PC-9 (cell line): Measurements from ENCODE around the gene ACY1. TPM values are rescaled to one million over a fixed set of nuclear protein-coding genes. Genes with fewer than 3 reads are reported as not detected.
A peak's percentile ranks its signal among the peaks of the same experiment; 100 is the strongest.

Experiments used
- BruUV-seq: library from RNA; stranded (reverse); fragments of 400-500 nt; replicated peaks from 2 replicates; lab custom pipeline; 2021; lab: Mats Ljungman, UMichigan
- CTCF ChIA-PET: fragments of 300-600 bp; sonication (Branson Sonifier 250); formaldehyde crosslinking; loops from one replicate; lab custom pipeline; 2022; ENCODE audit warnings: antibody characterized with exemption; lab: Charles Lee
- POLR2A ChIA-PET: fragments of 300-600 bp; sonication (Branson Sonifier 250); formaldehyde crosslinking; loops from one replicate; lab custom pipeline; 2022; ENCODE audit warnings: antibody characterized with exemption; ENCODE audit not compliant: unreplicated experiment; lab: Charles Lee
- DNase-seq, 2 experiments: peaks; one replicate each; pipeline versions ENCODE4 v3.0.0 to v3.0.0-alpha.2; 2015 to 2022; ENCODE audit warnings: mixed read lengths in 1 of 2
- H2AFZ ChIP-seq: fragments of 200-600 bp; sonication (generic); 2 replicates; pipeline ENCODE4 v1.8.1; 2017; ENCODE audit warnings: antibody characterized with exemption
- H3F3A ChIP-seq: fragments of 200-600 bp; sonication (generic); 2 replicates; pipeline ENCODE4 v1.8.1; 2017; ENCODE audit warnings: antibody characterized with exemption, mild to moderate bottlenecking, low read depth; ENCODE audit not compliant: insufficient read depth
- H3K27ac ChIP-seq: fragments of 200-600 bp; sonication (generic); 2 replicates; pipeline ENCODE4 v1.6.1; 2016; ENCODE audit warnings: mixed run types
- H3K27me3 ChIP-seq: fragments of 200-600 bp; sonication (generic); 2 replicates; pipeline ENCODE4 v1.6.1; 2016; ENCODE audit warnings: low read depth, mixed run types; ENCODE audit not compliant: insufficient read depth
- H3K36me3 ChIP-seq: fragments of 200-600 bp; sonication (generic); 2 replicates; pipeline ENCODE4 v1.6.1; 2016; ENCODE audit warnings: low read depth, mixed run types
- H3K4me1 ChIP-seq: fragments of 200-600 bp; sonication (generic); replicated peaks from 2 replicates; pipeline ENCODE4 v1.6.1; 2016; ENCODE audit warnings: mixed run types; ENCODE audit not compliant: insufficient read depth
- H3K4me2 ChIP-seq: fragments of 200-600 bp; sonication (generic); 2 replicates; pipeline ENCODE4 v1.6.1; 2017; ENCODE audit warnings: mixed run types
- H3K4me3 ChIP-seq: fragments of 200-600 bp; sonication (generic); 2 replicates; pipeline ENCODE4 v1.6.1; 2016; ENCODE audit warnings: mixed run types
- H3K79me2 ChIP-seq: fragments of 200-600 bp; sonication (generic); 2 replicates; pipeline ENCODE4 v1.6.1; 2017; ENCODE audit warnings: low read depth, mixed run types
- H3K9me2 ChIP-seq: fragments of 200-600 bp; sonication (generic); 2 replicates; pipeline ENCODE4 v1.8.1; 2017; ENCODE audit warnings: mild to moderate bottlenecking; ENCODE audit not compliant: insufficient read depth
- H3K9me3 ChIP-seq: fragments of 200-600 bp; sonication (generic); 2 replicates; pipeline ENCODE4 v1.8.1; 2016; ENCODE audit warnings: low read depth; ENCODE audit not compliant: insufficient read depth
- H4K20me1 ChIP-seq: fragments of 200-600 bp; sonication (generic); 2 replicates; pipeline ENCODE4 v1.8.1; 2017; ENCODE audit not compliant: insufficient read depth
- CTCF ChIP-seq: fragments of 200-600 bp; sonication (generic); conservative IDR thresholded peaks from 2 replicates; pipeline ENCODE4 v1.6.1; 2017; ENCODE audit warnings: mixed run types, antibody characterized with exemption, mild to moderate bottlenecking, moderate library complexity
- EZH2 ChIP-seq: fragments of 200-600 bp; sonication (generic); IDR thresholded peaks from 2 replicates; pipeline ENCODE4 v1.8.0; 2017; ENCODE audit warnings: antibody characterized with exemption, low read depth
- intact Hi-C: fragments of 100-400 bp; cut with micrococcal nuclease; formaldehyde crosslinking; loops from one replicate; pipeline ENCODE4 v1.10.0; 2022; ENCODE audit not compliant: unreplicated experiment
- total RNA-seq: library from RNA; stranded (reverse); gene quantifications from 2 replicates; pipeline ENCODE4 v1.2.3, GENCODE V29; 2021

Gene ACY1
- total RNA-seq, 1 experiment from 2014 or later = 52.2 TPM

DNA sequence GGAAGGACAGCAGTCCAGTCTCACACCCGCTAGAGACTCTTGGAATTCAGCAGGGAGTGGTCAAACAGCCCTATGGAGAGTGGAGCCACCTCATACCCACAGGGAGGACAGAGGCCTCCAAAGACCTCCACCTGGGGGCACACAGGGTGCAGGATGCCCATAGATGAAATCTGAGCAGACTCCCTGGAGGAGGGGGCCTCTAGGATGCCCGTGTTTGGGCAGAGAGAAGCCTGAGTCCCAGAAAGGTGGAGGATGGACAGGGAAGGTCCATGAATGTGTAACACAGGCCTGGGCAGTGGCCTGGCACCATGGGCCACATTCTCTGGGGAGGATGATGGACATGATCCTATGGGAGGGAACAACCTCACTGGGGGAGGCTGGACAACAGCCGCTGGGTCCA, 51.3 kb downstream of the ACY1 start:
- intact Hi-C loops = no loop called here
- Histone ChIP-seq H3K9me2 (no peaks in the 10 kb centered on the region), H3K4me1 (no peaks in the 10 kb centered on the region), H3K4me2 (no peak overlapping the region), H3K79me2 (no peaks in the 10 kb centered on the region), H3K27ac (no peak overlapping the region), H3K36me3 (no peaks in the 10 kb centered on the region), H3K9me3 (no peaks in the 10 kb centered on the region), H2AFZ (no peak overlapping the region), H4K20me1 (no peaks in the 10 kb centered on the region; the same call in 1 of the 2 replicates), H3K27me3 (no peaks in the 10 kb centered on the region), H3F3A (no peaks in the 10 kb centered on the region), H3K4me3 (no peak overlapping the region)
- ChIA-PET CTCF (no interaction called here), POLR2A (no interaction called here)
- TF ChIP-seq EZH2 (no peak), CTCF (no peak)
- no peak for DNase-seq
- BruUV-seq = no TSS peak

GRCh38 chr3:52036222-52036694, 52.9 kb downstream of the ACY1 start:
- no TSS peak for BruUV-seq

DNA sequence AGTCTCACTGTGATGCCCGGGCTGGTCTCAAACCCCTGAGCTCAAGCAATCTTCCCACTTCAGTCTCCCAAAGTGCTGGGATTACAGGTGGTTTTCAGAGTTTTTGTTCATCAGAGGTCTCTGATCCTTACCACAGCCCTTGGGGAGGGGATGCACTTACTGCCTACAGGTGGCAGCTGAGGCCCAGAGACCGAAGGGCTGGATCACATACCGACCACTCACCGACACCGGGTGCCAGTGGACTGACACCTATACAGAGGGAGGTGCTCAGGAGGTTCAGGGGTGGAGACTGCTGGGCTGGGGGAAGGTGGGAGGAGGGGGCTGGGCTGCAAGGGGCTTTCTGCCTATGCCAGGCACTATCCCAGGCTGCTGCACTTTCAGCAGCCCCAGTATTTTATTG, 53.5 kb downstream of the ACY1 start:
- BruUV-seq = no TSS peak
- Histone ChIP-seq H2AFZ (no peak overlapping the region), H3K27me3 (no peaks in the 10 kb centered on the region), H3K4me1 (no peaks in the 10 kb centered on the region), H3K27ac (no peak overlapping the region), H3K4me2 (no peak overlapping the region), H3K36me3 (no peaks in the 10 kb centered on the region), H3K4me3 (no peak overlapping the region), H3F3A (no peaks in the 10 kb centered on the region), H3K9me2 (no peaks in the 10 kb centered on the region), H3K79me2 (no peaks in the 10 kb centered on the region), H4K20me1 (no peaks in the 10 kb centered on the region; the same call in 1 of the 2 replicates), H3K9me3 (no peaks in the 10 kb centered on the region)
- ChIA-PET CTCF (no interaction called here), POLR2A (no interaction called here)
- TF ChIP-seq EZH2 = no peak
- 0 out of 2 replicates have a peak, but pooled peaks have one; percentile 16 for TF ChIP-seq CTCF
- DNase-seq = peak in 1 of 2 experiments; percentile 8
- intact Hi-C loops = no loop called here

More at GRCh38 chr3:52036222-52036694, 52.9 kb downstream of the ACY1 start:
- DNase-seq = peak in 1 of 2 experiments; percentile 29
- H3K27me3 ChIP-seq = no peaks in the 10 kb centered on the region
- H3K4me3 ChIP-seq = no peak overlapping the region
- POLR2A ChIA-PET = interaction anchor here (0.6 kb wide), 1 partner anchor 17 kb away, joined by 6 read pairs; no protein-coding TSS in a partner anchor
- no peaks in the 10 kb centered on the region for H3K36me3 ChIP-seq
- H4K20me1 ChIP-seq = no peaks in the 10 kb centered on the region; the same call in 1 of the 2 replicates
- H3K4me1 ChIP-seq = no peaks in the 10 kb centered on the region
- H3K79me2 ChIP-seq = no peaks in the 10 kb centered on the region
- H3K9me3 ChIP-seq = no peaks in the 10 kb centered on the region
- H3F3A ChIP-seq = no peaks in the 10 kb centered on the region
- H3K4me2 ChIP-seq = no peak overlapping the region
- H2AFZ ChIP-seq = no peak overlapping the region
- intact Hi-C loops = no loop called here
- no peak for TF ChIP-seq EZH2
- no peak for TF ChIP-seq CTCF
- CTCF ChIA-PET = interaction anchor here (0.6 kb wide), 1 partner anchor 31 kb away, joined by 3 read pairs; no protein-coding TSS in a partner anchor
- H3K9me2 ChIP-seq = no peaks in the 10 kb centered on the region
- no peak overlapping the region for H3K27ac ChIP-seq
